GM18909 (cell line): ENCODE data around the gene ZNF277.
"Not testable (repeated sequence)": the region's sequence is repeated elsewhere in the genome, so short reads cannot be mapped to it uniquely, and the experiment has no call there.

Experiments used
- ATAC-seq: cut with Tn5 transposase; IDR thresholded peaks from one replicate; pipeline ENCODE4 v1.9.1; 2021; ENCODE audit warnings: mild to moderate bottlenecking; ENCODE audit not compliant: unreplicated experiment, poor library complexity

The ZNF277 gene

DNA sequence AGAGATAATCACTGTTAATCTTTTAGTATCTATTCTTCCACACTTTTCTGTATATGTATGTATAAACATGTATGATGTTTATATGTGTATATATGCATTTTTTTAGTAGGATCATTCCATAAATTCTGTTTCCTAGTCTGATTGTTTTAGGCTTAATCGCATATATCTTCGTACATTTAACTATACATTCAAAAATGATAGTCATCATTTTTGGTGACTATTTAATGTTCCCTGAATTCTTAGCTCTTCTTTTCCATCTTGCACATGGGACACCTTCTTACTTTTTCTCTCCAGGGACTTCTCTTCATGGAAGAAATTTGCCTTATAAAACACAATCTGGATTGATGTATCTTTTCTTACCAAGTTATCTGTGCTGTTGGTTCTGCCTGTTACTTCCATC, 42.1 kb downstream of the ZNF277 start:
- ATAC-seq, result no peak

DNA sequence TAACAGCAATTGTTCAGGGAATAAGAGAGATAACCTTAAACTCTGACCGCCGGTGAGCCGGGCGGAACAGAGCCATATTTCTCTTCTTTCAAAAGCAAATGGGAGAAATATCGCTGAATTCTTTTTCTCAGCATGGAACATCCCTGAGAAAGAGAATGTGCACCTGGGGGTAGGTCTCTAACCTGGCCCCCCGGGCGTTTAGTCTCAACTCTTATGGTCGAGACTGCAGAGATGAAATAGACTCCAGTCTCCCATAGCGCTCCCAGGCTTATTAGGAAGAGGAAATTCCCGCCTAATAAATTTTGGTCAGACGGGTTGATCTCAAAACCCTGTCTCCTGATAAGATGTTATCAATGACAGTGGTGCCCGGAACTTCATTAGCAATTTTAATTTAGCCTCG, 43.5 kb downstream of the ZNF277 start:
- not testable (repeated sequence) for ATAC-seq

DNA sequence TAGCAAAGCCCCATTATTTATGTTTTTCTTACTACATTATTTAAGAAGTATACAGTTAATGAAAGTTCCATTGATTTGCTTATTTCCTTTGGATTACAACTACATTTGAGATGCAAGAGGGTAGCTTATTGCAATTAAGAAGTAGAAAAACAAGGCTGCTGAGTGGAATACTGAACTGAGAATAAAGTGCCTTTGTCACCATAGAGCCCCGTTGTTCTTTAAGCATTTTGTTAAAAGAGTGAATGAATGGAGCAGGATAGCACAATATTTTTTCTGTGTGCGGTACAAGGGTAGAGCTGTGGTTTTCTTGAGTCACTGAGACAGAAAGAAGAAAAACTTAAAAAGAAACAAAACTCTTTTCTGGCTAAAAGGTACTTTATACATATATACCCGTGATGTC, 45.6 kb downstream of the ZNF277 start:
- ATAC-seq, result no peak

DNA sequence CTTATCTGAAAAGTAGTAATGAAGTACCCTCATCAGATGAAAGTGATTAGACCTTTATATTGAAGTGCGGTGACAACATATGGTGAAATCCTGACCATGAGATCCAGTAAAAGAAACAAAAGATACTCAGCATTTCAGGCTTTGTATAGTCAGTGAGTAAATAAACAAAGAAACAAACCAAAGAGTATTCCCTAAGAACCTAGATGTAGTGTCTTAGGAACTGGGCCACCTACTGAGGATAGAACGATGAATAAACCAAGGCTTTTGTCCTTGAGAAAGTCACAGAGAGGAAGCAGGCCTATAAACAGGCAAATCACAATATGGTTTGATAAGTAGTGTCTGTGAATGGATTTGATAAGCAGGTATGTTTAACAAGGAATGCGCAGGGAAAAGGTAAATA, 46.2 kb downstream of the ZNF277 start:
- no peak for ATAC-seq

DNA sequence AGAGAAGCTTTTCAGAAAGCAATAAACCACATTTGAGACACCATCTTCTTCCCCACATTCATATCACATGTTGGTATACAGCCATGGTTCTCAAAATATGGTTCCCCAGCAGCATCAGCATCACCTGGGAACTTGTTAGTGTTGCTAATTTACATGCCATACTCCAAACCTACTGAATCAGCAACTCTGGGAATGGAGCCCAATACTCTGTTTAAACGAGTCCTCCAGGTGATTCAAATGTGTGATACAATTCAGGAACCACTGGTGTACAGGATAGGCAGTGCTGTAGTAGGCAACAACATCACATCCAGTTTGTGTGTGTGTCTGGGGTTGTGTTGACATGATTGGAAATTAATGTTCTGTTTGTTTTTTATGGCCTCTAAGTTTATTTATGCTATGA, 47.7 kb downstream of the ZNF277 start:
- ATAC-seq, result no peak

DNA sequence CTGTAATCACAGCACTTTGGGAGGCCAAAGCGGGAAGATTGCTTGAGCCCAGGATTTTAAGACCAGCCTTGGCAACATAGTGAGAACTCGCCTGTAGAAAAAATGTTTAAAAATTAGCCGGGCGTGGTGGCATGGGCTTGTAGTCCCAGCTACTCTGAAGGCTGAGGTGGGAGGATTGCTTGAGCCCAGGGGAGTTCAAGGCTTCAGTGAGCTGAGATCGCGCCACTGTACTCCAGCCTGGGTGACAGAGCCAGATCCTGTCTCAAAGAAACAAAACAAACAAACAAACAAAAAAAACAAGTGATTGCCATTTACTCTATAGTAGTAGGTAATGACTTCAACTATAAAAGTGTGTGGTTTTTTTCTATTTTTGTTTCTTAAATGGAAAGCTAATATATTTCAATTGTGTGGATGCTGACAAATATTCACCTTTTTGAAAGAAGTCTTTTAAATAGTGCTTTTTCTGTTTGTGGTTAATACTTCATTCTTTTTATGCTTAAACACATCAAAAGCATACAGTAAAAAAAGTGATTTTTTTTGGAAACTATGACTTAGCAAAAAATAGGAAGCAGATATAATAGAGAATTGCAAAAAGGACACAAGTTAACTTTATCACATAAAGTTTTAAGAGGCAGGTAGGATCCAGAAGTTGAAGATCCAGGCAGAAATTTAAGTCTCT, 48.4 kb downstream of the ZNF277 start:
- no peak for ATAC-seq

DNA sequence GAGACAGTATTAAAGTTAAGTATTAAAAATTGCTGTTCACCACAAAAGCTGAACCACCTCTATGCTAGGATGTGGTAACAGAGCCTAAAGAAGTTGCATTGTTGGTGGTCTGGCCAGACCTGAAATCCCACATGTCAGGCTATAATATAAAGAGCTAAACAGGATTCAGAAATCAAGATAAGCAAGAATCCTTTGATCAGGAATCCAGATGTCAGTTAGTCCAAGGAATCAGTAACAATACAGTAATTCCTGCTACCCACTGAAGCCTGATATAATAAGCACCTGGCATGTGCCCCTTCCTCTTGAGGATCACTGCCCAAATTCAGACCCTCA, 48.9 kb downstream of the ZNF277 start:
- no peak for ATAC-seq

DNA sequence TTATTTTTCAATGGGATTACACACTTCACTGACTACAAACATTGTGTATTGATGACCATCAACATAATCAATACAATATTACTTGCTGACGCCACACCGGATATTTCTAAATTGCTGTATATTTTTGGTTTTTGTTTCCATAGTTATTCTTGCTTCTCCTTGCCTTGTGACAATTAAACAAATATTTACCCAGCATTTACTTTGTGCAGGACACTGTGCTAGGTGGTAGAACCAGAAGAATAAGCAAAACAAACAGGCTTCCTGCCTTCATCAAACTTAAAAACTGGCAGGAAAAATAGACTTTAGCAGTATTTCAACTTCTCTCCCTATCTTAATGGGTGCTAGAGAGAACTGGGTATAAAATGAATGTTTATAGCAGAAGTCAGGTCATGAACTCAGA, 50.6 kb downstream of the ZNF277 start:
- ATAC-seq, result no peak

DNA sequence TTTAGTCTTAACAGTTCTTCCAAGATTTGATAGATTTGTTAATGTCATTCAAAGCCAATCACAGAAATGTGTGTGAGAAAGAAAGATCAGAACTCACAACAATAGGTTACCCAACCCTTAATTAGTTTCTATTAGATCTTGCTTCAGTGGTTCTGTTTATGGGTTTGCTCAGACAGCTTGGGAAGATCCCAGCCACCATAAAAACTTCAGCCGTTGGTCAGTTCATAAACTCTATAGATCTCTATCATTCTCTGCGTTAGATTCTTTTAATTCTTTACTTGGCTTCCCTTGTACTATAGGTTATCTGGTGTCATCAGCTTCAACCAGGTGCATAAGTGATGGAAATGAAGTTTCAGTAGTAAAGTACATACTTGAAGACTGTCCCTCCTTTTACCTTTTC, 54.4 kb downstream of the ZNF277 start:
- no peak for ATAC-seq

DNA sequence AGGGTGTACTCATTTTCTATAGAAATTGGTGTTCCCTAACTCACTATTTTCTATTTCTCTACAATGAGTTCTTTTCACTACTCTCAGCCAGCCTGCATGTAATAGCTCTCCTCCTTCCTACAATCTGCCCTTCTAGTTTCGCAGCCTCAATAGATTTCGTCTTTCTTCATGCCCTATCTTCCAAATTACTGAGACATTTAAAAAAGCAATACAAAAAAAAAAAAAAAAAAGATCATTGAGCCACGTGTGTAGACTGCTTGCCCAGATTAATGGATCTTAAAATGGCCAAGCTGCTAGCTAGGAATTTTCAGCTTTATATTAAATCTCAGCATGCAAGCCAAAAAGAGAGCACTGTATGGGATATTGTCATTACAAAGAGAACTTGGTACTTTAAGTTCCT, 55.5 kb downstream of the ZNF277 start:
- no peak for ATAC-seq

DNA sequence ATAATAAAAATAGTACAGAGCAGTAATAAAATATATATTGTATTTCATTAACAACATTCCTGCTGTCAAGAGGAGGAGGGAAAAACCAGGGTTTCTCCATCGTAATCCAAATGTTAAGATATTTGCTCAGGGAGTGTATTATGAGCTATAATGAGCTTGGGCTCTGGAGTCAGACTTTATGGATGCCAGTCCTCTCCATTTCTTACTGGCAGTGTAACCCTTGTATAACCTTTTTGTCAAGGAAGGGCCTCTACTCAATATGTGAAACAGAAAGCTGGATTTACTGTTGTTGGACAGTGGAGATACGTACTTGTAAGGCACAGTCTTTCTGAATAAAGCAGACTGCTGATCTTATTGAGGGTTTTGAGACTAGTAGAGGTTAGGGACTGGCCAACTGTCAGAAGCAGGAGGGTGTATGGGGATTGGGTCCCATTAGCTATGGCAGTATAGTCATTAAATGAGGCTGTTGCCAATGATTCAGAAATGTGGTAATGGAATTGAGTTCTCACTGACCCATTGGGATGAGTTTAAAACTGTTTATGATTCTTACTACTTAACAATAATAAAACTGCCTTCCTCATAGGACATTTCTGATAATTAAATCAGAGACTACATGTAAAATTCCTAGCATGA, 56.5 kb downstream of the ZNF277 start:
- no peak for ATAC-seq

DNA sequence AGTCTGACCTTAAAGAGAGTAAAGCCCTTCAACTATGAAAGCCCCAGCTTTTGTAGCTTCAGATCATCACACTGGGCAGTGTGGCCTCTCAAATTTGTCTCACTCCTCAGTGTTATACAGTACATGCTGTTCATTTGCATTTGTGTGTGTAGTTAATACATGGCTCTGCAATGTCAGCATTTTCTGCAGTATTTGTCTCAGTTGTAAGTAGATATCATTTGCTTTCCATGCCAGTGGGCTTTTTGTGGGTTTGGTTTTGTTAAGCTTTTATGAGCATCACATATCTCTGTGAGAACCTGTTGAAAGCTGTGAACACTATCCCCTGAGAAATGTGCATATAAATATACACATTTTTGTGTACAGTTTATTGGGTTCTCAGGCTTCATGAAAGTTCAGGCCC, 57.0 kb downstream of the ZNF277 start:
- no peak for ATAC-seq

DNA sequence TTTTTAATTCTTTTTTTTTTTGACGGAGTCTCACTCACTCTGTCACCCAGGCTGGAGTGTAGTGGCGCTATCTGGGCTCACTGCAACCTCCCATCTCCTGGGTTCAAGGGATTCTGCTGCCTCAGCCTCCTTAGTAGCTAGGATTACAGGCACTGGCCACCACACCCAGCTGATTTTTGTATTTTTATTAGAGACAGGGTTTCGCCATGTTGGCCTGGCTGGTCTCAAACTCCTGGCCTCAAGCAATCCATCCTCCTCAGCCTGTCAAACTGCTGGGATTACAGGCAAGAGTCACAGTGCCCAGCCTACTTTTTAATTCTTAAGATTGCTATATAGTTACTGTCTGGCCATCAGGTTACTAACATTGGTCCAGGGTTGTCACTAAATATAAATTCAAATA, 59.6 kb downstream of the ZNF277 start:
- ATAC-seq, result no peak

DNA sequence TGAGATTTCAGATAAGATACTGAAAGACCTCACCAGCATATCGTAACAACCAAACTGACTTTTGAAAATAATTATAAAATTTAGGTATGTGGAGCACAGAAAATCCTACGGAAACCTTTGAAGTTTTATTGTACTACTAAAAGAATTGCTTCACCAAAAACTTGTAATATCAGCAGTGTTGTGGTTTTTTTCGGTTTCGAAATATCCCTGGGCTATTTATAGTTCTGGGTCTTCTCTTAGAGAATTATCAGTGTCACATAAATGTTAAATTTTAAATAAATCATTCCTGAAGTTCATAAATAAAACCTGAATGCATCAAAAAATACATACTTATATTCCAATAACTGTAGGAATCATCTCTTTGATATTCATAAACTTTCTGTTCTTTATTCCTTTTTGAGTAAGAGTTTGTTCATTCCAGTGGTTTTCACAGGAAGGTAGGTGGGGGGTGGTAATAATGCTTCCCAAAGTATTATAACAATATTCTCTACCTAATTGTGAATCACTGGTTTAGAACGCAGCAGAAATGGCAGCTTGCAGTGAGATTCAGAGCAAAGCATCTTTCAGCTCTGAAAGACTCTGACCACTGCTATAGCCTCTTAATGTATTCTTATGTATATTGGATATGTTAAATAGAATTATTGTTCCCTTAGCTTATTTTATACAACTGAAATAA, 60.2 kb downstream of the ZNF277 start:
- no peak for ATAC-seq

DNA sequence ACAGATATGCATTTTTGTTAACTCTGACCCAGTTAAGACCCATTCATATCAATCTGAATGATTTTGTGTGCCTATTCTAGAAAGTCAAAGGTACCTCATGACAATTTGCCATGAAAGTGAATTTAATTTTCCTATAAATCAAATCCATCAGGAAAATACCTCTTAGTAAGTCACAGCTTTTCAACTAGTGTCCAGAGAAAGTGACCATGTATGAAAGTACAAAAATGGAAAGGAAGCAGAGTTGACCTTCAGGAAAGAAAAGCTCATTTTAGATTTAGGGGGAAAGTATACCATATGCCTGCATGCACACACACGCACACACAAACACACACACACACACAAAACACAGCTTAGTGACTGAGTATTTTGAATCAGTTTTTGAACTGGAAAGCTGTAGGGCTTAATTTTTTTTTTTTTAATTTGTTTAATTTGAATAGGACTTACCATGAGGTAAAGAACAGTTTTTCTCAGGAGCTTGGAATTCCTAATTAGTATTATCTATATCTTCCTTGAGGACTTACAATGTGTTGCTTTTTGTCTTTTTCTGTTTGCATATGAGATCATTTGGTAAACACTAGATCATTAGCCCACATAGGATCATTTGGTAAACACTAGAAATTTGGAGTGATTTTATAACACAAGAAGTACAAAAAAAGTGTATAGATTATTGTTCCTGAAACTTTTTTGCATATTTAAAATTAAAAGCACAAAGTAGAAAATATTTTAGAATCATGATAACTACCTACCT, 61.6 kb downstream of the ZNF277 start:
- no peak for ATAC-seq

DNA sequence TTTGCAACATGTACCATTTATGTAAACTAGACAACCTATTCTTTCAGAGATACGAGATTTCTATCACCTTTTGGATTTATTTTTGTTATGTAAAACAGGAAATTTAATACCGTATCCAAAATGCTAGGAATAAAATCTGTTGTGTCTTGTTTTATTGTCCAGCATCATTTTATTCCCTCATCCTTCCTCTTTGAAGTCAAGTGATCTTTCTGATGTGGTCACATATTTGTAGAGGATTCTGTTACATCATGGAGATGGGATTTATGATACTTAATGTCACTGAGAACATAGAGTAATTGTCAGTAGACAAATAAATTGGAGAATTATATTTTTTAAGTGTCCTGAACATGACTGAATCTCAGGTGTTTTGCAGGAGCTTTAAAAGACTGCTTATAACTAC, 64.7 kb downstream of the ZNF277 start:
- ATAC-seq, result no peak

DNA sequence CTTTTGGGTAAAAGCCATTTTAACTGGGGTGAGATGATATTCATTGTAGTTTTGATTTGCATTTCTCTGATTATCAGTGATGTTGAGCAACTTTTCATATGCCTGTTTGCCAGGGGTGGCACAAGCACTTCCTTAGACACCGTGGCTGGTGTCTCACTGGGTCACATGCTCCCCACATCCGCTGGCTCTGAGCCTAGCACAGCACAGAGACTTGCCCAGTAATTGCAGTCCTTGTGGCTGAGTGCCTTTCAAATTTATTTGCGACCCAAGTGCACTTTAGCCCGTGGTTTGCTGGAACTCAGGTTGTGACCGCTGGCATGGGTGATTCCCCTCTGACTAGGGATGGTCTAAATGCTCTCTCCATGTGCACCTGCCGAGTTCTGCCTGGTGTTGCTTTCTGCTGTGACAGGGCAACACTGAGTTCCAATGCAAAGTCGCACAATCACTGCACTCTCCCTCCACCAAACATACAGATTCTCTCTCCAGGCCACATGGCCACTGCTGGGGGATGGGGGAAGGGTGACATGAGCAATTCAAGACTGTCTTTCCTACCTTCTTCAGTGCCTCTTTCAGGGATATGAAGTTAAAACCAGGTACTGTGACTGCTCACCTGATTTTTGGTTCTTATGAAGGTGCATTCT, 66.5 kb downstream of the ZNF277 start:
- no peak for ATAC-seq

DNA sequence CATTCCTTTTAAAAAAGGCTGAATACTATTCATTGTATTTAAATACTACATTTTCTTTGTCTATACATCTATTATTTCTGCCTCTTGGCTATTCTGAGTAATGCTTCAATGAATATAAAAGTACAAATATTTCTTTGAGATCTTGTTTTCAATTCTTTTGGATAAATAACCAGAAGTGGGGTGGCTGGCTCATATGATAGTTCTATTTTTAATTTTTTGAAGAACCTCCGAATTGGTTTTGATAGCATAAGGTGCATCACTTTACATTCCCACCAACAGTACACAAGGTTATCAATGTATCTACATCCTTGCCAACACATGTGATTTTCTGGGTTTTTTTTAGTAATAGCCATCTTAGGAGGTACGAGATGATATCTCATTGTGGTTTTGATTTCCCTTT, 72.5 kb downstream of the ZNF277 start:
- no peak for ATAC-seq

DNA sequence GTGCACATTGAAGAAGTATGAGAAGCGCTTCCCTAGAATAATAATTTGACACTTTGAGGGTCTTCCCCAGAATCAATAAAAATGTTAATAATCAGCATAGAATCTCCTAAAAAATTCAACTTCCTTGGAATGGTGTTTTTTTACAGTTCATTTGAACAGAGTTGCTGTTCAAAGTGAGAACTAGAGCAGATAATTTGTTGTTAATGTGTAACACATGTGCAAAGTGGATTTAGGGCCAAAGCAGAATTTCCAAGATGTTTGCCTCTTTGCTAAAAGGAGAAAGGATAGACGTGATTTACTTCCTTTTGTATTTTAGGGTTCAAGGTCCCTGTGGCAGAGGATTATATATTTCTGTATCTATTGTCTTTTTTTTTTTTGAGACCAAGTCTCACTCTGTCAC, 73.8 kb downstream of the ZNF277 start:
- ATAC-seq, result no peak

DNA sequence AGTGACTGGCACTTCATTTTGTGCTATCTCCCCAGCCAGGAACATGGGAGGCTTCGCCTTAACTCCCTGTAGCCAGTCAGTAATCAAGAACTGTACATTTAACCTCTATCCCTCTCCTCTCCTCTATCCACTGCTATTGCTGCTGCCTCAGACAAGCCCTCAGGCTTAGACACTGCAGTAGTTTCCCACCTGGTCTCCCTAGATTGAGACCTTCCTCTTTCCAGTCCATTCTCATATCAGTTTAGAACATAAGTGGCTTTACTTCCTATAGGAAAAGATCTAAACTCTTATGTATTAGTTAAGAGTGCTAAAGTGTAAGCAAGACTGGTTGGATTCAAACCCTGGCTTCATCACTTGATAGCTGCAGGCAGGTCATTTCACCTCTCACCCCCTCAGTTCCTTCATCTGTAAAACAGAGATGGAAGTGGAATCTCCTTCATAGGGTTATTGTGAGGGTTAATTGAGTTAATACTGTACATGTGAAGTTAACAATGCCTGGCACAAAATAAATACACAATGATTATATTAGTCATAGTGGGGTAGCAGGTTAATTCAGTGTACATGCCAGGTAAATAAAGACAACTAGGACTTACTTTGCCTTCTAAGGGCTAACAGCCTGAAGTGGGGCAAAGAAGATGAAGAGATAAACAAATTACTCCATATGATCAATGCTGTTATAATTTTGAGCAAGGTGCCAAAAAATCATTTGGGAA, 76.1 kb downstream of the ZNF277 start:
- no peak for ATAC-seq
